GM12878 (cell line): Measurements from ENCODE around the gene HIP1. TPM values are rescaled to one million over a fixed set of nuclear protein-coding genes. Genes with fewer than 3 reads are reported as not detected.

Experiments
- ATAC-seq: fragments of 200-7000 bp; cut with Tn5 transposase; 3 replicates; pipeline ENCODE4 v1.9.1; 2020; ENCODE audit warnings: mild to moderate bottlenecking, moderate library complexity
- BruUV-seq: library from RNA; stranded (reverse); fragments of 400-500 nt; replicated peaks from 2 replicates; lab custom pipeline; 2021; lab: Mats Ljungman, UMichigan
- CTCF ChIA-PET: fragments of 300-600 bp; sonication (Branson Sonifier 250); formaldehyde crosslinking; extraction: SDS; loops from one replicate; lab custom pipeline; 2021; ENCODE audit warnings: inconsistent platforms; lab: Yijun Ruan, JAX
- POLR2A ChIA-PET: fragments of 350-600 bp; formaldehyde crosslinking; extraction: SDS; loops from one replicate; lab custom pipeline; 2021; ENCODE audit warnings: inconsistent platforms; lab: Charles Lee
- RAD21 ChIA-PET: fragments of 300-600 bp; sonication (Branson Sonifier 250); formaldehyde crosslinking; loops from one replicate; lab custom pipeline; 2023; ENCODE audit warnings: antibody characterized with exemption; ENCODE audit not compliant: unreplicated experiment; lab: Charles Lee
- SMC1A ChIA-PET: fragments of 300-600 bp; sonication (Branson Sonifier 250); formaldehyde crosslinking; loops from one replicate; lab custom pipeline; 2023; ENCODE audit not compliant: unreplicated experiment, uncharacterized antibody; lab: Charles Lee
- DNase-seq: peaks from one replicate; pipeline ENCODE4 v3.0.0-alpha.2; 2011; ENCODE audit warnings: low read depth, low spot score
- FAIRE-seq: peaks from 3 replicates; lab custom pipeline; 2011; peaks lifted over from hg19 to GRCh38; lab: Jason Lieb, UNC
- H2AFZ ChIP-seq: 2 replicates; pipeline ENCODE4 v1.6.0; 2011; ENCODE audit warnings: low read depth, low read length, control low read depth; ENCODE audit not compliant: control insufficient read depth
- H3K27ac ChIP-seq: 2 replicates; pipeline ENCODE4 v1.5.1; 2011; ENCODE audit warnings: control low read depth; ENCODE audit not compliant: control insufficient read depth, insufficient read depth
- H3K27me3 ChIP-seq, 2 experiments: replicated peaks in 1 of 2; 2 replicates each; pipeline versions ENCODE4 v1.6.0 to v1.6.1; 2011; ENCODE audit warnings: low read length in 1 of 2; ENCODE audit not compliant: control insufficient read depth in 2 of 2, insufficient read depth in 2 of 2
- H3K36me3 ChIP-seq, 2 experiments: 2 replicates each; pipeline ENCODE4 v1.5.1; 2011; ENCODE audit warnings: low read length in 1 of 2; ENCODE audit not compliant: control insufficient read depth in 2 of 2, insufficient read depth in 2 of 2
- H3K4me1 ChIP-seq: 2 replicates; pipeline ENCODE4 v1.6.1; 2011; ENCODE audit warnings: mild to moderate bottlenecking, low read length, moderate library complexity, mixed read lengths; ENCODE audit not compliant: control insufficient read depth, insufficient read depth
- H3K4me2 ChIP-seq: 2 replicates; pipeline ENCODE4 v1.6.0; 2011; ENCODE audit warnings: control low read depth; ENCODE audit not compliant: control insufficient read depth, insufficient read depth
- H3K4me3 ChIP-seq: fragments of 200-600 bp; sonication (generic); 2 replicates; pipeline ENCODE4 v1.5.1; 2016
- H3K79me2 ChIP-seq: 2 replicates; pipeline ENCODE4 v1.6.0; 2011; ENCODE audit warnings: low read length; ENCODE audit not compliant: control insufficient read depth, insufficient read depth
- H3K9ac ChIP-seq: 2 replicates; pipeline ENCODE4 v1.8.0; 2011; ENCODE audit warnings: low read length, control low read depth, mixed read lengths; ENCODE audit not compliant: control insufficient read depth, insufficient read depth
- H3K9me3 ChIP-seq: replicated peaks from 3 replicates; pipeline ENCODE4 v1.5.1; 2011; ENCODE audit warnings: mild to moderate bottlenecking, low read length; ENCODE audit not compliant: control insufficient read depth, insufficient read depth
- H4K20me1 ChIP-seq: 2 replicates; pipeline ENCODE4 v1.6.0; 2011; ENCODE audit not compliant: control insufficient read depth, insufficient read depth
- CREB1 ChIP-seq: IDR thresholded peaks from 2 replicates; pipeline ENCODE4 v1.6.1; 2012; ENCODE audit warnings: low read depth, mild to moderate bottlenecking, inconsistent platforms
- CREM ChIP-seq: IDR thresholded peaks from 2 replicates; pipeline ENCODE4 v1.6.1; 2014; ENCODE audit warnings: antibody characterized with exemption, low read depth
- EED ChIP-seq: sonication (generic); IDR thresholded peaks from 2 replicates; pipeline ENCODE4 v1.6.1; 2016; ENCODE audit warnings: antibody characterized with exemption, low read depth
- NBN ChIP-seq: fragments of 450-650 bp; IDR thresholded peaks from 2 replicates; pipeline ENCODE4 v1.6.1; 2016
- NFXL1 ChIP-seq: fragments of 450-650 bp; IDR thresholded peaks from 2 replicates; pipeline ENCODE4 v1.6.1; 2017; ENCODE audit warnings: antibody characterized with exemption, mild to moderate bottlenecking, borderline replicate concordance
- SMARCA5 ChIP-seq: fragments of 450-650 bp; IDR thresholded peaks from 2 replicates; pipeline ENCODE4 v1.6.1; 2017; ENCODE audit warnings: mild to moderate bottlenecking
- ZNF217 ChIP-seq: fragments of 450-650 bp; IDR thresholded peaks from 2 replicates; pipeline ENCODE4 v1.6.1; 2017; ENCODE audit warnings: antibody characterized with exemption, mild to moderate bottlenecking
- WGBS: methylation state at CpG from one replicate; pipeline ENCODE4 v1.1.6; 2016; ENCODE audit warnings: low lambda C conversion rate; ENCODE audit not compliant: insufficient replicate concordance, insufficient coverage; ENCODE audit errors: missing lambda C conversion rate; 5-methylcytosine and 5-hydroxymethylcytosine counted together
- in situ Hi-C: fragments of 300-500 bp; cut with MboI; formaldehyde crosslinking; loops from 9 replicates; pipeline ENCODE4 v1.14.3; 2018; ENCODE audit warnings: mixed read lengths
- intact Hi-C: fragments of 100-400 bp; cut with micrococcal nuclease; formaldehyde crosslinking; loops from one replicate; pipeline ENCODE4 v1.14.2; 2022; ENCODE audit not compliant: unreplicated experiment
- polyA plus RNA-seq, 11 experiments: library from polyadenylated mRNA; depleted of rRNA in 4 of 11; unstranded in 6 of 11; stranded (reverse) in 5 of 11; fragments of >200 nt; fragmentation: Nextera tagmentation in 4 of 11; fragmentation: Illumina TruSeq in 1 of 11; extraction: Ambion mirVana in 4 of 11; extraction: Trizol in 1 of 11; gene quantifications; 1 replicate in 1 of 11; 2 replicates in 10 of 11; pipeline versions ENCODE4 v1.2.1 to v1.2.3, GENCODE V29; 2011 to 2016; ENCODE audit warnings: inconsistent platforms in 2 of 11, missing spikeins in 2 of 11, low read depth in 1 of 11
- total RNA-seq, 4 experiments: library from RNA; depleted of rRNA in 3 of 4; stranded (reverse); fragments of >200 nt in 3 of 4; fragmentation: Illumina TruSeq in 1 of 4; extraction: Trizol in 1 of 4; gene quantifications; 2 replicates each; pipeline versions ENCODE4 v1.2.1 to v1.2.3, GENCODE V29; 2013 to 2021
- TF ChIP-seq, protein P1 (sequence below): IDR thresholded peaks from 2 replicates; pipeline ENCODE4 v1.6.1; 2011; ENCODE audit warnings: borderline replicate concordance, low read depth, mild to moderate bottlenecking, moderate library complexity, low read length; ENCODE audit not compliant: insufficient read depth, poor library complexity, severe bottlenecking

HIP1 gene
- total and polyA plus RNA-seq, 10 of the 15 experiments (the other 5 are each of a cell fraction or from before 2014, with no cell fraction given), result 1.2 to 9.7 (median 3.2) TPM

- RAD21 ChIA-PET, result no interaction called here
- FAIRE-seq (no peak), ATAC-seq (no peak; the same call in 2 of the 3 replicates), DNase-seq (no peak)
- CTCF ChIA-PET, result interaction anchor here (0.6 to 1.2 kb wide), 2 partner anchors 63 to 620 kb away, joined by 3 read pairs; no protein-coding TSS in a partner anchor
- in situ Hi-C loops, result no loop called here
- H3K79me2 ChIP-seq, result no peaks in the 10 kb centered on the region
- SMC1A ChIA-PET, result no interaction called here
- peaks cover 14% of the 10 kb centered on the region for H3K4me1 ChIP-seq
- 84% methylated on average over 4 of the region's 4 CpGs for WGBS
- POLR2A ChIA-PET, result no interaction called here
- H3K4me3 ChIP-seq, result no peak overlapping the region
- no peaks in the 10 kb centered on the region for H3K36me3 ChIP-seq
- no peak overlapping the region for H3K9ac ChIP-seq
- no peak overlapping the region for H3K27ac ChIP-seq
- intact Hi-C loops, result no loop called here
- H3K27me3 ChIP-seq, result peaks cover 0 to 2% of the 10 kb centered on the region in 2 experiments; a peak in 1 of 4 replicates
- no peaks in the 10 kb centered on the region for H3K9me3 ChIP-seq
- no peak overlapping the region for H3K4me2 ChIP-seq
- no peak for TF ChIP-seq EED
- TF ChIP-seq CREB1, result no peak
- TF ChIP-seq SMARCA5, result no peak
- TF ChIP-seq CREM, result no peak
- TF ChIP-seq ZNF217, result no peak
- TF ChIP-seq NFXL1, result no peak
- TF ChIP-seq, protein P1, sequence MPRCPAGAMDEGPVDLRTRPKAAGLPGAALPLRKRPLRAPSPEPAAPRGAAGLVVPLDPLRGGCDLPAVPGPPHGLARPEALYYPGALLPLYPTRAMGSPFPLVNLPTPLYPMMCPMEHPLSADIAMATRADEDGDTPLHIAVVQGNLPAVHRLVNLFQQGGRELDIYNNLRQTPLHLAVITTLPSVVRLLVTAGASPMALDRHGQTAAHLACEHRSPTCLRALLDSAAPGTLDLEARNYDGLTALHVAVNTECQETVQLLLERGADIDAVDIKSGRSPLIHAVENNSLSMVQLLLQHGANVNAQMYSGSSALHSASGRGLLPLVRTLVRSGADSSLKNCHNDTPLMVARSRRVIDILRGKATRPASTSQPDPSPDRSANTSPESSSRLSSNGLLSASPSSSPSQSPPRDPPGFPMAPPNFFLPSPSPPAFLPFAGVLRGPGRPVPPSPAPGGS, result no peak
- no peak for TF ChIP-seq NBN
- no peaks in the 10 kb centered on the region for H4K20me1 ChIP-seq
- H2AFZ ChIP-seq, result no peak overlapping the region
- no TSS peak for BruUV-seq
Observed at GRCh38 chr7:75691793-75692543, 46.8 kb downstream of the HIP1 start.
